Smooth muscle cell of the brain vasculature (primary cell): Measurements from ENCODE around the gene EFNA5.
"Not testable (repeated sequence)": the region's sequence is repeated elsewhere in the genome, so short reads cannot be mapped to it uniquely, and the experiment has no call there.

Experiments
- DNase-seq: peaks from one replicate; pipeline ENCODE4 v3.0.0-alpha.2; 2012; ENCODE audit warnings: low read depth, low spot score

The EFNA5 gene

GRCh38 chr5:107369622-107370021 lies 301.1 kb downstream of the EFNA5 start:
- DNase-seq: no peak

DNA sequence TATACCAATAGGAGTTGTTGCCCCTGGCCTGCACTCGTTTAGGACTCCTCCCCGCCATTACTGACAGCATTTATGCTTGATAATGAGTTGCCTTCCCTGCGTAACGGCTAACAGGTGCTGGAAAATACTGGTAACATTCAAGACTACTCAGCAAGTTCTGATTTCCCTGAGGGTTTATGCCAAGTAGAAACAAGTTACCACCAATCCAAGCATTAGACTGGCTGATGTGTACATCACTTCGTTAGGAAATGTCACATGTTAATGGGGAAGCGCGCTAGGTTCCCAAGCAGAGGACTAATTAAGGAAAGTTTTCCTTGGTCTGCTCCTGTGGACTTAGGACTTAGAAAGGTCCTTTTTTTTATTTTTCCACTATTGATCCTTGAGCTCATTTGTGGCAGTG lies 302.1 kb downstream of the EFNA5 start:
- DNase-seq: no peak

DNA sequence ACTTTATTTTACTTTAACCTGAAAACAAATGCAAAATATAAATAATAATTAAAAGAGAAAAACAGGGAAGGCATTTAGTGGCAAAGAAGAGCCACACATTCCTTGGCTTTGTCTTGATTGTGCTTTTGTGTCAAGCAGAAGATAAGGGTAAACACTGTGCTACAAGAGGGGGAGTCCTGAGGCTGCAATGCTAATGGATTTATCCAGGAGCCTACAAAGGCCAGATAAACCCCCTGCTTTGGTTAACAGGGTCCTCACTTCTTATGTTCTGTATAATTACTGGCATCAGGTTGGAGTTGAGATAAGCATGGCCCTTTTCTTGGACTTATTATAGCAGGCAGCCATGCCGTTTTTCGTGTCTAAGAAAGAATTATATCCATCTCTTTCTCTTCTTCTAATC lies 302.8 kb downstream of the EFNA5 start:
- DNase-seq: no peak

DNA sequence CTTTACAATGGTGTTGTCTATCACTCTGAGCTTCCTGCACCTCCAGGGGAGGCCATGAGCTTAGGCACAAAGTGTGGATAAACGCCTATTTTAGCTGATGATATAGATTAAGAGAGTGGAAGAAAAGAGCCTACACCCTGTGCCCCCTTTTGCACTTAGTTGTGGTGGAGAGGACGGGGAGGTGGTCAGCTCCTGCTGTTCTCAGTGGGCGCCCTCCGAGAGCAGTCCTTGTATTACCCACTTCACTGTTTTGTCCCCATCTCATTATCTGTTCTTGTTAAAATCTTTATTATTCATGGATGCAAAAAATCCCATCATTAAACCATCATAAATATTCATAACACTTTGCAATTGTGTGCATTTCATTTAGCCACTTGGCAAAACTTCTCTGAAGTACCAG lies 303.3 kb downstream of the EFNA5 start:
- DNase-seq: no peak

DNA sequence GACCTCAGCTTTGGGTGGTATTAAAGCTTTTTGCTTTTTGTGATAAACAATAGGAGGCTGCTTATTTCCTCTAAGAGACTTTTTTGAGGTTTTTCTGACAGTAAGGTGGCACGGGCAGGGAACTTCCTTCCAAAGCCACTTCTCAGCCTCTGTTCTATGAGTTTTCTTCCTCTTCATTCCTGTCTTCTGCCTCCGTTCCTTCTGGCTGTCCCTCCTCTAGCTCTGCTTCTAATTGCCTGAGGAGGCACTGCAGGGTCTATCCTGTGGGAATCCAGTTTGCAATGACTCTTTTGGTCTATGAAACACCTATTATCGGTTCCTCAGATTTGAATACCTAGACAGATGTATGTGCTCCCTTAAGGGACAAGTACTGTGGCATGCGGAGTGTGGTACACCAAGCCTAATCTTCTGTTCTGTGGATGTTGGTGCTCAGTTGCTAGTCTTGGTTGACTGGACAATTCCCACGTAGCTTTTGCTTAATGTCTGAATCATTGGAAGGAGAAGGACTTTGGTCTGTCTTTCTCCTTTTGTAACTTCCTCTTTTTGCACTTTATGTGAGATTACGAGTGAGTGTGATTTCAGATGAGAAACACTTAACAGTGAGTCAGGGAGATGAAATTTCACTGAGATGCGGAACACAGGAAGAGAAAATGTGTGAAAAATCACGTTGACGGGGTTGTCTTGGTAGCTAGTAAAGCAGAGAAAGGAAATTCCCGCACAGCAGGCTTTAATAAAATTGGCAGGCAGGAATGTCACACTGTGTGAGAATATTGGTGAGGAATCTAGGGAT lies 305.2 kb downstream of the EFNA5 start:
- no peak for DNase-seq

DNA sequence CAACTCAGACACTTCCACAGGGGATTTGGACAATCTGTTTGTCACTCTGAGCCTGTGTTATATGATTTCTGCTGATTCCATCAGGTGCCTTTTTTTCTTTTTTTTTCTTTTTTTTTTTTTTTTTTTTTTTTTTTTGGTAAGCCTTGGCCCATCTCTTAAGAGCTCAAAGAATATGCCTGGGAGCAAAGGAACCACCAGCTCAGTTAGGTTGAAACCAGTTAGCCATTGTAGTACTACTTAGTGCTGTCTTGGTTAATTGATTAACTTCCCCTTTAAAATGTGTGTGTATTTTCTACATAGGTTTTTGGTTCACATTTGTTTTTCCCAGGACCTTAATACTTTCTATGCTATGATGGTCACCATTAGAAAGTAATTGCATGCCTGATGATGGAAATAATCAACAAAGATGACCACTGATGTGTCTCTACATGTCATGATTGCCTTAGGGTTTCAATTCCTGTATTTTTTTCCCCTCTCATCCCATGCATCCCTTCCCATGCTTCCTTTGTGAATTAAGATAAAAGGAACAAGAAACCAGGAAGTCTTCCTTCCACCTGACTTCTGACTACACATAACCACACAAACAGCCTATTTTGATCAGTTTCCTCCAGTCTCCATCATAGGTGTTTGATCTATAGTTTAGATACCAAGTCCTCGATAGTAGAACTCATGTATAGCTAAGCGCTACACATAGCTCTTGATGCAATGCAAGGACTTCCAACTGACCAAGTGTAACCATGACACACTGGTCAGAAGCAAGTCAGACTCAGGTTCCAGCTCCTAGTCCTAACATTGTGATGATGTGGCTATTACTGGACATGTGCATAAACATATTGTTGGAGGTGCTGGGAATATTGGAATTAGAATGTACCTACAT lies 306.1 kb downstream of the EFNA5 start:
- DNase-seq: no peak

DNA sequence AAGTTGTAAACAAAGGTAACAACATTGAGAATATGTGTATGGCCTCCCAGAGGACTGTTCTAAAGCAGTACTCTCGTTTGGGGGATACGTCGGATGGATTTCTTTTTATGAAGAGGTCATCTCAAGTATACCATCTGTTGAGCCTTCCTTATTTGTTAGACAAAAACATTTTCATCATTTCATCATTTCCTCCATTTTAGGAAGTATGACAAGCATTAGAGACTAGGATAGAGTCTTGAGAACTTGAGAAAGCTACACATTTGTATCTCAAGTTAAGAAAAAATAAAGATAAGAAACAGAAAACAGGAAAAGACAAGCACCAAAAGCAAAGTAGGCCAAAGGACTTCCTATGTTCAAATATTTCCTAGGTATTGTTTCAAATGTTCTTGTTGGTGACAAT lies 307.0 kb downstream of the EFNA5 start:
- no peak for DNase-seq

DNA sequence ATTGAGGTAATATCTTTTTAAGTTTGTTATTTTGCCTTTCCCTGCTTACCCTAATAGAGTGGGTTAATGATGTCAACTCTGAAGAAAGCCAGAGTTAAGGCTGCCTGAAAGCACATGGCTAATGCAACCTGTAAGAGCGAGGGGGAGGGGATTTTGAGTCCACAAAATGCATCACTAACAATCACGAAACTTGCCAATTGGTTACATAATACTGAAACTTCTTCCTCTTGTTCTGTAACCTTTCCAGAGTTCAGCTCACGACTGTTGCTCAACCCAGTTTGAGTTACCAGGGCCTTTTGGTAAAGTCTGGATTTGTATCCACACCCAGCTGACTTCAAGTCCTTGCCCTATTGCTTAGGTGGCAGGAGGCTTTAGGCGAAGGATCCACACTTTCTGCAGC lies 308.8 kb downstream of the EFNA5 start:
- DNase-seq: no peak

GRCh38 chr5:107359916-107360234 lies 310.9 kb downstream of the EFNA5 start:
- DNase-seq: no peak

DNA sequence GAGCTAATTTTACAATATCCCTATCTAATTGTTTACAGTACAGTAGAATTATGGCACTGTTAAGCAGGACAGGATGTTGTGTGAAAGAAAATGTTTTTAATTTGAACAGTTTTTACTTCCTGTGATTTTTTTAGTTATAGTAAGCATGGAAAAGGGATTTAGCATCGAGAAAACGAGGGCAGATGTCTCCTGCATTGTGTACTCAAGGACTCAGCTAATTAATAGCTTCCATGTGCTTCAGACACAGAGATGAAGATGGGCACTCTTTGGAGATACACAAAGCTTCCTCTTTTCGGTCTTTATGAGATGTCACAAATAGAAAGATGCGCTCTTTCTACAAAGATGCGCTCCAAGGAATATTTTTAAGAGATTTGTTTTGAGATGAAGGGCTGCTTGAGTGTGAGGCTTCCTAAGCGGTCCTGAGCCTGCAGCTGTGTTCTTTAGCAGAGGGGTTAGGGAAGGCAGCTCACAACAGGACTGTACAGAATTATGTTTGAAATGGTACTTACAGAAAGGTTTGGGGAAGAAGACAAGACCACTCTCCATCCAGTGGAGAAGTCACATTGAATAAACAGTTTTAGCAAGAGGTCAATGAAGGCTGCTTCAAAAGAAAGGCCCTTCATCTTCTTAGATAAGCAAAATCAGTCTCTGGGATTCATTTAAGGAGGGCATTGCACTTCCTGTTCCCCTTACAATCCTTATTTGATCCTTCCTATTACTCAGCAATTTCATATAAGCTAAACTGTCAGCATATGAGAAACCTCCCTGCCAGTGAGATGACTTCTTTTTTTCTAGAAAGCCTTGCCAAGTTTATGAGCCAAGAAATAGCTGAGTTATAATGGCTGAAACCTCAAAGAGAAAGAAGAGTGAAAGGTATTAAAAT lies 311.5 kb downstream of the EFNA5 start:
- no peak for DNase-seq

GRCh38 chr5:107356891-107357290 lies 313.8 kb downstream of the EFNA5 start:
- no peak for DNase-seq

GRCh38 chr5:107352576-107352975 lies 318.2 kb downstream of the EFNA5 start:
- no peak for DNase-seq

DNA sequence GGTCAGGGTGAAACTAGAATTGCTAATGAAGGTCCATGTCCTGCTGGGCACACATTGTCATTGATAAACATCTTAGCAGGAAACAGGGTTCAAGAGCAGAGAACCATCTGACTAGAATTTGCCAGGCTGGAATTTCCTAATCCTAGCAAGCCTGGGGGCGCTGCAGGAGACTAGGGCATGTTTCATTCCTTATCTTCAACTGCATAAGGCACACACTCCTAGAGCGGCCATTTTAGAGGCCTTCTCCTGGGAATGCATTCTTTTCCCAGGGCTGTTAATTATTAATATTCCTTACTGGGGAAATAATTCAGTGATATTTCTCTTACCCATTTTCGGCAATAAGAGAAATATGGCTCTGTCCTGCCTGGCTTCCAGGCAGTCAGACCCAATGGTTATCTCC lies 324.2 kb downstream of the EFNA5 start:
- DNase-seq: not testable (repeated sequence)

DNA sequence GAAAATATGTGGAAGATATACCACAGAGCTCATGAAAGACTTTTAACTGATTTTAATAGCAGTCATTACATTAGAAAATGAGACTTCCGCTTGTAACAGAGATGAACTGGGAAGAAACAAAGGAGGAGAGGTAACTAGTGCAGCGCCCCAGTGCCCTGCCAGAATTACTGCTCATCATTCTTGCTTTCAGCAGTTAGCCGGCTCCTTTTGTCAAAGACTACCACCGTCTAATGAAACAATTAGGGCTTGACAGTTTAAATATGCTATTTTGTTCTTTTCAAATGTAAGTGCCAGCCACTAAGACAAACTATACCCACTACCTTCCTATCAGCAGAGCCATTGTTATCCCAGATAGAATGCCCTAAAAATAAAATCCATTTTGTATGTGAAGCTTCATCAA lies 328.4 kb downstream of the EFNA5 start:
- DNase-seq: no peak

- no peak for DNase-seq
Measured at GRCh38 chr5:107341376-107342084, 329.2 kb downstream of the EFNA5 start.

- DNase-seq: no peak
Measured at GRCh38 chr5:107340631-107341030, 330.1 kb downstream of the EFNA5 start.

DNA sequence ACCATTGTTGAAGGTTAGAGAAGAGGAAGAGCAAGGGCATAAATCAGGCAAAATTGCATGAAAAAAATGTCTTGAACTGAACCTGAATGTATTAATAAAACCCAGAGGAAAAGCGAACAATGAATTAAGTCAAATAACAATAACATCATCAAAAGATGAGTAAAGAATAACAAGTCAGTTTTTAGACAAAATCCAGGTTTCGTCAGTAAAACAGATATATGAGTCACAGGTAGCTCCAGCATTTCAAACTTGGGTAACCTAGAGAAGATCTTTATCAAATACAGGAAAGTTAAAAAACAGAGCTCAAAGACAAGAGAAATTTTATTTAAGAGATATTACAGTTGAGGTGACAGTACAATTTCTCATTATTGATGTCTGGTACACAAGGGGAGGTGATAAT lies 332.4 kb downstream of the EFNA5 start:
- DNase-seq: no peak

GRCh38 chr5:107337281-107337680 lies 333.5 kb downstream of the EFNA5 start:
- DNase-seq: no peak

DNA sequence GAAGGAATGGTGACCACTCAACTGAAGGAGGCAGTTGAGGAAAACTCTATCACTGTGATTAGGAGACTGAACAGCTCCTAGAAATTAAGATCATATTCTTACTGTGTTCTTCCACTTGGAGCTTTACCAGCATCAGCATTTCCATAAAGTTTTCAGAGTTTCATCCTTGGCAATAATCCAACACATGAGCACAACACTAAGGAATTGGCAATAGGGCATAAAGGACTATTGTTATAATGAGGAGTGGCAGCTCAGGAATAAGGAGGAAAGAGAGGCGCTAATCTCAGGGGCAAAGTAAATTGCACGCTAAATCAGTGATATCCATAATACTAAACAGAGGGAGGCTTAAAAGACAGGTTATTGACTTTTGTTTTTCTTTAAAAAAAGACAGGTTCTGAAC lies 338.9 kb downstream of the EFNA5 start:
- DNase-seq: no peak

GRCh38 chr5:107331312-107331711 lies 339.4 kb downstream of the EFNA5 start:
- no peak for DNase-seq

DNA sequence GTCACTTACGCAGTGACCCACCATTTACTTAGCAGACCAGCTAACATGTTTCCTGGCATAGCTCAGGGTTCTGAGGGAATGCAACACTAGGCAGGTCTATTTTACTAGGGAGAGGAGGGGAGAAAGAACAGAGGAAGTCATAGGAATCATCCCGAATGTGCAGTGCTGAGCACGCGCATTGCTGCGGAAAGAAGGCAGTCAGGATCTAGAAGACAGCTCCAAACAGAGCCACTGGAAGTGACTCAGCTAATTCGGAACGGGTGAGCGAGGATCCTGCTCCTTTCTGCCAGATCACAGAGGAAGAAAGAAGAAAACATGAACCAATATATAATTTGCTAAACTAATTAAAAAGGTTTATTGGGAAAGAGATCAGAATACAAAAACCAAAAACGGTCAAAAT lies 339.8 kb downstream of the EFNA5 start:
- DNase-seq: no peak

- DNase-seq: no peak
Measured at GRCh38 chr5:107329850-107330249, 340.9 kb downstream of the EFNA5 start.
